ENCODE measurements around the gene PRKCZ.

Gene PRKCZ

DNA sequence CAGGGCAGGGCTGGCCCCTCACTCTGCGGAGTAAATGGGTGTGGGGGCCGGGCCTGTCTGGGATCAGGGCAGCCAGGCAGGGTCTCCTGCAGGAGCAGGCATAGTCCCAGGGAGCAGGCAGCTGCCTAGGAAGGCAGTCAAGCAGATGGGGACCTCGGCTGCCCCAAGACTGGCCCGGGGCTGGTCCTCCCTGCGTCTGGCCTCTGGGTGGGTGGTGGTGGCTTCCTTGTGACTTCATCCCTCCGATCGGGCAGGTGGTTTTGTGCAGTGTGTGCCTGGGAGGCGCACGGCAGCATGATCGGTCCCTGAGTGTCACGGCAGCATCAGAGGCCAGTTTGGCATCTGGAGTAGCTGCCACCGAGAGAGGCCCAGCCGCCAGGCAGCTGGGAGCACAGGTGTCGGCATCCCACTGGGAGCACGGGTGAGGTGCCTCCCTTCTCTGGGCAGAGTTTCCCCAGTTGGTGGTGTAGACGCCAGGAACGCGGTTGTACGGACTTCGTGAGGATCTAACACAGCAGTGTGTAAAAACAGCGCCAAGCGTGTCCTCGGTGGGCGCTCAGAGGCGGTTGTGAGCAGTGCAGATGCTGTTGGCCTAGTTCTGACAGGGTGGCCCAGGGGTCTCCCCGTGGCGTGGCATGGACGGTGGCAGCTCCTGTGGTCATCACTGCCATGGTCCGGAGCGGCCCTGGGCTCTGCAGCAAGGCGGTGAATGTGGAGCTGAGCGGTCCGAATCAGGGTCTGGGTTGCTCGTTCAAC is 45.9 kb downstream of the PRKCZ start:
- Histone ChIP-seq H3K9ac (ENCODE audit: insufficient read length, low read depth) (no peak overlapping the region), H3K27me3 (ENCODE audit: insufficient read depth, insufficient read length) (no peaks in the 10 kb centered on the region), H3K4me1 (ENCODE audit: insufficient read depth, insufficient read length) (peaks cover 4% of the 10 kb centered on the region), H3K9me3 (ENCODE audit: insufficient read depth, low read length) (peaks cover 19% of the 10 kb centered on the region; the same call in 1 of the 2 replicates), H3K4me3 (ENCODE audit: insufficient read length, low read depth) (no peak overlapping the region), H3K36me3 (ENCODE audit: insufficient read depth, insufficient read length, low read length) (no peaks in the 10 kb centered on the region)
- no peak for TF ChIP-seq ZNF274 (IDR thresholded peaks at IDR 0.05; ENCODE audit: low read depth, low read length)
- no peak for TF ChIP-seq YY1 (IDR thresholded peaks at IDR 0.05; ENCODE audit: insufficient read depth, insufficient read length)
- no peak for TF ChIP-seq SUZ12 (IDR thresholded peaks at IDR 0.05; ENCODE audit: extremely low read depth, insufficient read depth, insufficient read length)
- DNase-seq (ENCODE audit: low read depth, low spot score): no peak

DNA sequence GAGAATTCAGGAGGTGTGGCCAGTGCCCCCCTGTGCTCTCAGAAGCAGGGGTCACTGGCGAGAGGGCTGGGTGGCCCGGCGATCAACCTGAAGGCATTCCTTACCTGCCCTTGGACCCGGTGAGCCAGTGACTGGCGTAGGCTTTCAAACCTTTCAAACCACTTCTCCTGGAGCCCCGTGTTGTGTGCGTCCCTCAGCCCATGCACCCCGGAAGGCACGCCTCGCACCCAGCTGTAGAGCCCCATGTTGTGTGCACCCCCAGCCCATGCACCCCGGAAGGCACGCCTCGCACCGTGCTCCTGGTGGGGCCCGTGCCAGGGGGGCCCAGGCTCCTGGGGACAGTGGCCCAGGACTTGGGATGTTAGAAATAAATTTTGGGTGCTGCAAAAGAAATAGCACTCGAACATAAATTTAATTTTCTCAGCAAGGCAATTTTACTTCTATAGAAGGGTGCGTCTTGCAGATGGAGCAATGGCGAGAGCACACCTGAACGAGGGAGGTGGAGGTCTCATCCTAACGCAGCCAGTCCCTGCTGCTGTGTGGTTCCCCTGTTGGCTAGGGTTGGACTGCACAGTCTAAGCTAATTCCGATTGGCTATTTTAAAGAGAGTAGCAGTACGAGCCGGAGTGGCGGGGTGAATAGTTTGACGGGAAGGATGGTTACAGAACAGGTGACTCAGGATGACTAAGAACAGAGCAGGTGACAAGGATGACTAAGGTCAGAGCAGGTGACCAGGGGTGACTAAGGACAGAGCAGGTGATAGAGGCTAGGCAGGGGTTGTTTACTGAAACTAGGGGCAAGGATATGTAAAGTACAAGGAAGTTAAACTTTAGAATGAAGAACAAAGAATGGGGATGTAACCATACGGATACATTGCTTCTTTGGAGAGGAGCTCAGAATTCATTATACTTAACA is 47.4 kb downstream of the PRKCZ start:
- Histone ChIP-seq H3K9me3 (ENCODE audit: insufficient read depth, low read length) (peaks cover 19% of the 10 kb centered on the region; the same call in 1 of the 2 replicates), H3K4me1 (ENCODE audit: insufficient read depth, insufficient read length) (peaks cover 4% of the 10 kb centered on the region), H3K36me3 (ENCODE audit: insufficient read depth, insufficient read length, low read length) (no peaks in the 10 kb centered on the region), H3K9ac (ENCODE audit: insufficient read length, low read depth) (no peak overlapping the region), H3K27me3 (ENCODE audit: insufficient read depth, insufficient read length) (no peaks in the 10 kb centered on the region), H3K4me3 (ENCODE audit: insufficient read length, low read depth) (no peak overlapping the region)
- TF ChIP-seq SUZ12 (IDR thresholded peaks at IDR 0.05; ENCODE audit: extremely low read depth, insufficient read depth, insufficient read length): no peak
- no peak for TF ChIP-seq YY1 (IDR thresholded peaks at IDR 0.05; ENCODE audit: insufficient read depth, insufficient read length)
- TF ChIP-seq ZNF274 (IDR thresholded peaks at IDR 0.05; ENCODE audit: low read depth, low read length): no peak
- DNase-seq (ENCODE audit: low read depth, low spot score): no peak

- Histone ChIP-seq H3K36me3 (ENCODE audit: insufficient read depth, insufficient read length, low read length) (no peaks in the 10 kb centered on the region), H3K27me3 (ENCODE audit: insufficient read depth, insufficient read length) (no peaks in the 10 kb centered on the region), H3K4me1 (ENCODE audit: insufficient read depth, insufficient read length) (no peaks in the 10 kb centered on the region), H3K9ac (ENCODE audit: insufficient read length, low read depth) (no peak overlapping the region), H3K9me3 (ENCODE audit: insufficient read depth, low read length) (peaks cover 19% of the 10 kb centered on the region; the same call in 1 of the 2 replicates), H3K4me3 (ENCODE audit: insufficient read length, low read depth) (no peak overlapping the region)
- TF ChIP-seq YY1 (IDR thresholded peaks at IDR 0.05; ENCODE audit: insufficient read depth, insufficient read length) (no peak), ZNF274 (IDR thresholded peaks at IDR 0.05; ENCODE audit: low read depth, low read length) (no peak), SUZ12 (IDR thresholded peaks at IDR 0.05; ENCODE audit: extremely low read depth, insufficient read depth, insufficient read length) (no peak)
- no peak for DNase-seq (ENCODE audit: low read depth, low spot score)
These were observed 48.1 kb downstream of the PRKCZ start for GRCh38 chr1:2098301-2098698.

DNA sequence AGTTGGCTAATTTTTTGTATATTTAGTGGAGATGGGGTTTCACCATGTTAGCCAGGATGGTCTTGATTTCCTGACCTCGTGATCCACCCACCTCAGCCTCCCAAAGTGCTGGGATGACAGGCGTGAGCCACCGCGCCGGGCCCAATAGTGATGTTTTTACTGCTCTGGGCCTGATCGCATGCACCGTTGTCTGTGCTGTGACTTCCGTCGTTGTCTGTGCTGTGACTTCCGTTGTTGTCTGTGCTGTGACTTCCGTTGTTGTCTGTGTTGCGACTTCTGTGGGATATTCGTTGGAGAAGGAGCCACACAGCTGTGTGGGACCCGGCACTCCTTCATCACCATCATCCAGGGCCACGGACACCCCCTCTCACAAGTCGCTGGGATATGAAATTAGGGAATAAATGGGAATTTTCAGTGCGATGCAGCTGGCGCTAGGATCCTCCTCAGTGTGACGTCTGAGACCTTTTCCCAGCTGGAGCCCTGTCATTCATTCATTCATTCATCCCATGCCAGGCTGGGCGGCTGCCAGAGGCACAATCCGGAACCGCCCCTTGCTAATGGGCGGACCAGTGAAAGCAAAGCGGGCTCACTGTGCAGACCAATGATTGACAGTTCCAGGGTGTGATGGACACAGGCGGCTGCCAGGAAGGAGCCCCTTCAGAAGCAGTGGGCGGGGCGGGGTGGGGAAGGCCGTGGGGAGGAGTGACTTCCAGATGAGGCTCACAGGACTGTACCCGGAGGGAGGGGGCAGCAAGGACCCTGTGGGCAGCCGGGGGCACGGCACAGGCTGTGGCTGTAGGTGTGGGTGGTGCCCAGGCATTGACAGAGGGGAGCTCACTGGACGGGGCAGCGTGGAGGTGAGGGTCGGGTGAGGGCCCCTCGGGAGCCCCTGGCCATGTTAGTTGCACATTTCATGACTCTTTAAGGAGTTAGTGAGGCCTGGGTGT is 48.9 kb downstream of the PRKCZ start:
- Histone ChIP-seq H3K4me1 (ENCODE audit: insufficient read depth, insufficient read length) (no peaks in the 10 kb centered on the region), H3K9ac (ENCODE audit: insufficient read length, low read depth) (no peak overlapping the region), H3K27me3 (ENCODE audit: insufficient read depth, insufficient read length) (no peaks in the 10 kb centered on the region), H3K4me3 (ENCODE audit: insufficient read length, low read depth) (no peak overlapping the region), H3K9me3 (ENCODE audit: insufficient read depth, low read length) (peaks cover 19% of the 10 kb centered on the region; the same call in 1 of the 2 replicates), H3K36me3 (ENCODE audit: insufficient read depth, insufficient read length, low read length) (no peaks in the 10 kb centered on the region)
- TF ChIP-seq ZNF274 (IDR thresholded peaks at IDR 0.05; ENCODE audit: low read depth, low read length) (no peak), SUZ12 (IDR thresholded peaks at IDR 0.05; ENCODE audit: extremely low read depth, insufficient read depth, insufficient read length) (no peak), YY1 (IDR thresholded peaks at IDR 0.05; ENCODE audit: insufficient read depth, insufficient read length) (no peak)
- no peak for DNase-seq (ENCODE audit: low read depth, low spot score)

DNA sequence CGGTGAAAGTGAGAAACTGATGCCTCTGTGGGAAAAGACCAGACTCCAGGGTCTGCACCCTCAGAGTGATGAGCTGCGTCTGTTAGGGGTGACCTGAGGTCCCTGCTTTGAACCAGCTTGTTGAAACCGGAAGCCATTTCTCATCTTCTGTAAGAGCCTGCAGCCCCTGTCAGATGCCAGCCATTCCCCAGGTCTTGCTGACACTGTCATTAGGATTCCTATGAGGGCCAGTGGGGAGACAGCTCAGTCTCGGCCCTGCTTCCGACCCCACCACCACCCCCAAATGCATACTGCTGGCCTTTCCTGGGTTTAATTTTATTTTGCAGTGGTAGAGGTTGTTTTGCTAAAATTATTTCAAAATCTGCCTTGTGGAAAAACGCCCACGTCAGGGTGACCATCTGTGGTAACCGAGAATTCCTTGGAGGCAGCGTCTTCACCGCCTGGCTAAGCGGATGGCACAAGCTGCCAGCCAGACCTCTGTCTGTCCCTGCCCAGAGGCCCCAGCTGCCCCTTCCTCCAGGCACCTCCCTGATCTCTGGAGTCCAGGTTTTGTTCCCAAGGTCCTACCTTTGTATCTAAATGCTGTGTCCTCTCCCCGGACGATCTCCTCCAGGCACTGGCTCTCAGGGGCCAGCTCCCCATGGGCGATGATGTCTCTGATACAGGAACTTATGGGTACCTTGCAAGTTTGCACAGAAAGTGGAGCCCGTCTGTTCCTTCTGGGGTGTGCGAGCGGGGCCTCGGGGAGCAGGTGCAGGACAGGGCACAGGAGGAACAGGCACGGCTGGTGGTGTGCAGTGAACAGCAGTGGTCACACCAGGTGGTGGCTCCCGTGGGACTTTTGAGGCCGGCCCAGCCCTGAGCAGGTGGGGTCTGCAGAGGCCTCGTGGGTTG is 49.9 kb downstream of the PRKCZ start:
- no peaks in the 10 kb centered on the region for H3K36me3 ChIP-seq (ENCODE audit: insufficient read depth, insufficient read length, low read length)
- no peak overlapping the region for H3K4me3 ChIP-seq (ENCODE audit: insufficient read length, low read depth)
- no peaks in the 10 kb centered on the region for H3K27me3 ChIP-seq (ENCODE audit: insufficient read depth, insufficient read length)
- TF ChIP-seq SUZ12 (IDR thresholded peaks at IDR 0.05; ENCODE audit: extremely low read depth, insufficient read depth, insufficient read length): no peak
- TF ChIP-seq ZNF274 (IDR thresholded peaks at IDR 0.05; ENCODE audit: low read depth, low read length): no peak
- TF ChIP-seq YY1 (IDR thresholded peaks at IDR 0.05; ENCODE audit: insufficient read depth, insufficient read length): no peak
- no peak for DNase-seq (ENCODE audit: low read depth, low spot score)
- H3K9me3 ChIP-seq (ENCODE audit: insufficient read depth, low read length): peaks cover 19% of the 10 kb centered on the region; the same call in 1 of the 2 replicates
- no peak overlapping the region for H3K9ac ChIP-seq (ENCODE audit: insufficient read length, low read depth)
- peaks cover 5% of the 10 kb centered on the region for H3K4me1 ChIP-seq (ENCODE audit: insufficient read depth, insufficient read length)

DNA sequence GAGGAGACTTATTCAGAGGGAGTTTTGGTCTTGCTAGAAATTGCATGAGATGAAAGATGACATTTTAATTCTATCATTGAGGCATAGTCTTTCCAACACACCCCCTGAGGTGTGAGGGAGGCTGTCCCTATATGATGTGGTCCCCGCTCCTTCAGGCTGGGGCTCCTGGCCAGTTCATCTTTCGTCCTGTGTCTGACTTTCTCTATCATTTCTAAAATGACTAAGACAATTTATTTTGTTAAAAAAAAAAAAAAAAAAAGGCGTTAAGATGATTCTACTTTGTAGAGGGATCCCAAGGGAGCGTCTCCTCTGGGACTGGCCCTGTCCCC is 50.5 kb downstream of the PRKCZ start:
- DNase-seq (ENCODE audit: low read depth, low spot score): no peak
- H3K9me3 ChIP-seq (ENCODE audit: insufficient read depth, low read length): peaks cover 19% of the 10 kb centered on the region; the same call in 1 of the 2 replicates
- H3K27me3 ChIP-seq (ENCODE audit: insufficient read depth, insufficient read length): no peaks in the 10 kb centered on the region
- TF ChIP-seq YY1 (IDR thresholded peaks at IDR 0.05; ENCODE audit: insufficient read depth, insufficient read length) (no peak), ZNF274 (IDR thresholded peaks at IDR 0.05; ENCODE audit: low read depth, low read length) (no peak), SUZ12 (IDR thresholded peaks at IDR 0.05; ENCODE audit: extremely low read depth, insufficient read depth, insufficient read length) (no peak)
- H3K36me3 ChIP-seq (ENCODE audit: insufficient read depth, insufficient read length, low read length): no peaks in the 10 kb centered on the region
- H3K9ac ChIP-seq (ENCODE audit: insufficient read length, low read depth): no peak overlapping the region
- no peak overlapping the region for H3K4me3 ChIP-seq (ENCODE audit: insufficient read length, low read depth)
- peaks cover 5% of the 10 kb centered on the region for H3K4me1 ChIP-seq (ENCODE audit: insufficient read depth, insufficient read length)

All from NT2/D1 (cell line).